Measurements from ENCODE around the gene DDX25. TPM values are rescaled to one million over a fixed set of nuclear protein-coding genes. Genes with fewer than 3 reads are reported as not detected.

The DDX25 gene
- total and polyA plus RNA-seq, 2 of the 4 experiments (the other 2 are of a cell fraction), result under 0.01 TPM; not detected in 1

DNA sequence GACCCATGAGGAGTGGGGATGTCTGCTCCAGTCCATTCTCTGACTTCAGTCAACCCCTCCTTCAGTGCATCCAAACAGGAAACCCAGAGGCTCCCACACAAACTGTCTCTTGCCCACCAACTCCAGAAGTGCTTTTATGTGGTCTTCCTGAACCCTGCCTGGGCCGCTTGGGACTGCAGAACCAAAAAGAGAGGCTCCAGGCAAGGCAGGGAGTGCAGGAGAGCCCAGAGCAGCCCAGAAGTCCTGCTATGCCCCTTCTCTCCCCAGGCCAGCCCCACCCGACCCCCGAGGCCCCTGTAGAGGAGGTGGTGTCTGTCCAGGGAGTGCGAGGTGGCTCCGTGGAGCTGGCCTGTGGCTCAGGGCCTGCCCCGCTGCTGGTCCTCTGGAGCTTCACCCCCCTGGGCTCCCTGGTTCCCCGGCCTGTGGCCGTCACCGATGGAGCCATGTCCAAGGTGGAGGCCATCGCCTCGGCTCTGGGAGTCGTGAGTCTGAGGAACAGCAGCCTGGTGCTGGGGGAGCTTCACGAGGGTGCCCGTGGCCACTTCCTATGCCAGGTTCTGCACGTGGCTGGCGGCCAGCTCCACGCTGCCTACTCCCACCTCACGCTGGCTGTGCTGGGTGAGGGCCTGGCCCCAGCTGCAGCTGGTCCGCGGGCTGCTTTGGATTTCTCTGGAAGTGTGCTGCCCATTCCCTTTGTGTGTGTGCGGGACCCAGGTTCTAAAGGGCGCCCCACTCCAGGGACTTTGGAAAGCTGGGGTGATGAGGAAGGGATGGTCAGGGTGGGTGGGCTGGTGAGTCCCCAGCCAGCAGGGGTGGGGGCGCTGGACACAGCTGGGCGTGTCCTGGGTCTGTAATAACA, 43.3 kb downstream of the DDX25 start (continued):
- TF ChIP-seq SMC3 (IDR thresholded peaks at IDR 0.05; ENCODE audit: low read depth, low read length), result no peak

DNA sequence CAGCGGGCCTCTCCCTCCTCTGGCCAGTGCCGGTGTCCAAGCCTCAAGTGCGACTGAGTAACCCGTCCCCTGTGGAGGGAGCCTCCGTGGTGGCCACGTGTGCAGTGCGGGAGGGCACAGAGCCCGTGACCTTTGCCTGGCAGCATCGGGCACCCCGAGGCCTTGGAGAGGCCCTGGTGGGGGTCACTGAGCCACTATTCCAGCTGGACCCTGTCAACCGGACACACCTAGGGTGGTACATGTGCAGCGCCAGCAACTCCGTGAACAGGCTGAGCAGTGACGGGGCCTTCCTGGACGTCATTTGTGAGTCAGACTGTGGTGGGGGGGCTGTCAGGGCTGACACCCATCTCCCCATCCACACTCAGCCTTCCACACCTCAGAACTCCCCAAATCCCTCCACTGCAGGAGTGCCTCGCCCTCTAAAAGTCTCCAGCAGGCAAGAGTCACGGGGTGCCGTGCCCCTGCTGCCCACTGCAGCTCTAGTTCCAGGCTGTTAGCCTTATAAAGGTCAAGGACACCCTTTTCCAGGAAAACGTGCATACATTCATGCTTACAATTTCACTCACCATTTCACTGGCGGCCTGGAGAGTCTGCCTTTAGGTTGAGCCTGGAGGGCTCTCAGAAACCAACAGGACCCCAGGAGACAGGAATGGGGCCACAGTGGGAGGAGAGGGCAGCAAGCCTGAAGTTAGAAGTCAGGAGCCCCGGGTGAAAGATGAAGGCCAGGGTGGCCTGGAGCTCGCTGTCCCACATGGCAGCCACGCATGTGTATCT, 44.2 kb downstream of the DDX25 start:
- in situ Hi-C loops (cut with MboI; ENCODE audit: low sequenced_read_pairs), result no loop called here
- 69% methylated on average over 10 of the region's 23 CpGs; no CpG with 5 or more reads in 1 of the 2 experiments for WGBS, 2 experiments (ENCODE audit: extremely low coverage in 2 of 2, insufficient read length in 1 of 2)
- TF ChIP-seq NFE2L2 (IDR thresholded peaks at IDR 0.05; ENCODE audit: low read depth, low read length) (no peak), POLR2A (IDR thresholded peaks at IDR 0.05; ENCODE audit: low read depth, low read length) (no peak), BHLHE40 (IDR thresholded peaks at IDR 0.05; ENCODE audit: low read depth, low read length) (no peak), CHD1 (IDR thresholded peaks at IDR 0.05; ENCODE audit: low read depth, low read length) (no peak), RFX5 (IDR thresholded peaks at IDR 0.05; ENCODE audit: low read depth, low read length) (no peak), MAFK (IDR thresholded peaks at IDR 0.05; ENCODE audit: low read depth, low read length) (no peak), MXI1 (IDR thresholded peaks at IDR 0.05; ENCODE audit: borderline replicate concordance, low read depth, low read length) (no peak), FOS (IDR thresholded peaks at IDR 0.05; ENCODE audit: low read depth, low read length) (no peak), MAZ (IDR thresholded peaks at IDR 0.05; ENCODE audit: borderline replicate concordance, low read depth, low read length) (no peak), RCOR1 (IDR thresholded peaks at IDR 0.05; ENCODE audit: insufficient replicate concordance, low read length) (no peak), SMC3 (IDR thresholded peaks at IDR 0.05; ENCODE audit: low read depth, low read length) (no peak), RAD21 (IDR thresholded peaks at IDR 0.05; ENCODE audit: low read length) (no peak)
- TF ChIP-seq, protein P1, sequence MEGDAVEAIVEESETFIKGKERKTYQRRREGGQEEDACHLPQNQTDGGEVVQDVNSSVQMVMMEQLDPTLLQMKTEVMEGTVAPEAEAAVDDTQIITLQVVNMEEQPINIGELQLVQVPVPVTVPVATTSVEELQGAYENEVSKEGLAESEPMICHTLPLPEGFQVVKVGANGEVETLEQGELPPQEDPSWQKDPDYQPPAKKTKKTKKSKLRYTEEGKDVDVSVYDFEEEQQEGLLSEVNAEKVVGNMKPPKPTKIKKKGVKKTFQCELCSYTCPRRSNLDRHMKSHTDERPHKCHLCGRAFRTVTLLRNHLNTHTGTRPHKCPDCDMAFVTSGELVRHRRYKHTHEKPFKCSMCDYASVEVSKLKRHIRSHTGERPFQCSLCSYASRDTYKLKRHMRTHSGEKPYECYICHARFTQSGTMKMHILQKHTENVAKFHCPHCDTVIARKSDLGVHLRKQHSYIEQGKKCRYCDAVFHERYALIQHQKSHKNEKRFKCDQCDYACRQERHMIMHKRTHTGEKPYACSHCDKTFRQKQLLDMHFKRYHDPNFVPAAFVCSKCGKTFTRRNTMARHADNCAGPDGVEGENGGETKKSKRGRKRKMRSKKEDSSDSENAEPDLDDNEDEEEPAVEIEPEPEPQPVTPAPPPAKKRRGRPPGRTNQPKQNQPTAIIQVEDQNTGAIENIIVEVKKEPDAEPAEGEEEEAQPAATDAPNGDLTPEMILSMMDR (conservative IDR thresholded peaks at IDR 0.05; ENCODE audit: low read depth, low read length), result no peak

More for the DNA sequence above, 44.2 kb downstream of the DDX25 start:
- ChIA-PET CTCF (no interaction called here), POLR2A (ENCODE audit: unreplicated experiment) (no interaction called here)
- no peak overlapping the region for H4K91ac ChIP-seq (ENCODE audit: insufficient read depth, low read depth, low read length)
- H2BK120ac ChIP-seq (ENCODE audit: low read depth, low read length), result no peak overlapping the region
- intact Hi-C loops (cut with micrococcal nuclease) (no loop called here), dilution Hi-C loops (cut with HindIII; ENCODE audit: low sequenced_read_pairs, unreplicated experiment) (no loop called here)
- no peak overlapping the region for H3K9ac ChIP-seq (ENCODE audit: low read depth, low read length)
- H2AK9ac ChIP-seq (replicated peaks; ENCODE audit: low read depth, low read length, poor library complexity), result no peak overlapping the region
- no peak overlapping the region for H3K18ac ChIP-seq (ENCODE audit: low read depth, low read length)
- peaks cover 10% of the 10 kb centered on the region for H3K27me3 ChIP-seq (ENCODE audit: control insufficient read depth, insufficient read depth, low read length)
- ATAC-seq (ENCODE audit: low read depth), result no peak
- H4K8ac ChIP-seq (ENCODE audit: low read depth in 2 of 2, low read length in 2 of 2), result no peak overlapping the region
- no peaks in the 10 kb centered on the region for H3K36me3 ChIP-seq (ENCODE audit: control insufficient read depth, insufficient read depth, low read length)
- H3K4me3 ChIP-seq (ENCODE audit: insufficient read depth, low read depth, low read length), result no peak overlapping the region
- no peak overlapping the region for H2BK20ac ChIP-seq (ENCODE audit: low read depth, low read length)
- no peak overlapping the region for H3K4me2 ChIP-seq (ENCODE audit: low read depth, low read length)
- H3K23ac ChIP-seq (ENCODE audit: low read depth, low read length), result no peak overlapping the region
- no peak overlapping the region for H3K27ac ChIP-seq (ENCODE audit: insufficient read depth, low read length)
- no peak for DNase-seq
- no TSS peak for BruUV-seq (replicated peaks)
- H2BK15ac ChIP-seq (ENCODE audit: low read depth, low read length), result no peak overlapping the region
- H3K9me1 ChIP-seq (ENCODE audit: insufficient read depth, low read length), result no peaks in the 10 kb centered on the region
- no peak overlapping the region for H3K14ac ChIP-seq (replicated peaks; ENCODE audit: low read depth, low read length)
- no peak overlapping the region for H2BK5ac ChIP-seq (ENCODE audit: low read depth, low read length, poor library complexity, severe bottlenecking)
- no peak overlapping the region for H4K5ac ChIP-seq (ENCODE audit: low read depth, low read length)
- H2AFZ ChIP-seq (replicated peaks; ENCODE audit: low read length, poor library complexity), result no peak overlapping the region
- H3K56ac ChIP-seq (ENCODE audit: extremely low read depth, insufficient read depth, low read length), result no peak overlapping the region
- no peaks in the 10 kb centered on the region for H3K9me3 ChIP-seq (ENCODE audit: control insufficient read depth, insufficient read depth, low read length)
- H3K4me1 ChIP-seq (ENCODE audit: control insufficient read depth, insufficient read depth, low read length), result no peaks in the 10 kb centered on the region
- no peaks in the 10 kb centered on the region for H4K20me1 ChIP-seq (ENCODE audit: insufficient read depth, low read length)
- no peak overlapping the region for H3K4ac ChIP-seq (ENCODE audit: low read depth, low read length)
- no peaks in the 10 kb centered on the region for H3K79me1 ChIP-seq (ENCODE audit: low read depth in 1 of 2, low read length in 2 of 2)
- no peak overlapping the region for H2AK5ac ChIP-seq (ENCODE audit: low read depth, low read length)

All from IMR-90 (cell line).